RPMI8226 (cell line): ENCODE measurements around the gene MEIOSIN.
"Not testable (repeated sequence)": the region's sequence is repeated elsewhere in the genome, so short reads cannot be mapped to it uniquely, and the experiment has no call there.

Experiments
- DNase-seq: peaks from one replicate; pipeline ENCODE4 v3.0.0-alpha.2; 2015

MEIOSIN gene

DNA sequence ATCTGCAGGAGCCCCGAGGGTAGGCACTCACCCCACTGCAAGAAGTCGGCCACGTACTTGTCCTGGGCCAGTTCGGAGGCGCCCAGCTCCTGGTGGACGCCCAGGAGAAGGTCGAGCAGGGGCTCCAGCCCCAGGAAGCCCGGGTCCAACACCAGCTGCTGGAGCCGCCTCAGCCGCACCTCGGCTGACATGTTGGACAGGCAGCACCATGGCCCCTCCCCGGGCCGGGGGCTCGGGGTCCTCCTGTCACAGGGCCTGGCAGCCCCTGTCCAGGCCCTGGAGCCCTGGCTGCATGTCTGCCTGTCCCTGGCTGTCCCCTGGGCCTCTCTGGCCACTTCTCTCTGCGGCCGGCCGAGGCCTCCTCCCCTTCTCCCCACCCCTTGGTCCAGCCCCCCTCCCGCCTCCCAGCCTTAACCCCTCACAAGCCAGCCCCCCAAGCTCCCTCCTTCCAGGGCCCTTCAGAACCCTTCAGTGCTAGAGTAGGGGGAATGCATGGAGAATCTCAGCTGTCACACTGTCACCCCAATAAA, 49.0 kb downstream of the MEIOSIN start, which contains the start of gene DMPK:
Gene DMPK (minus strand): TSS at position 329 of the 530 bp plus-strand sequence. CDS start 138 bp downstream, at position 191.
- DNase-seq = no peak

DNA sequence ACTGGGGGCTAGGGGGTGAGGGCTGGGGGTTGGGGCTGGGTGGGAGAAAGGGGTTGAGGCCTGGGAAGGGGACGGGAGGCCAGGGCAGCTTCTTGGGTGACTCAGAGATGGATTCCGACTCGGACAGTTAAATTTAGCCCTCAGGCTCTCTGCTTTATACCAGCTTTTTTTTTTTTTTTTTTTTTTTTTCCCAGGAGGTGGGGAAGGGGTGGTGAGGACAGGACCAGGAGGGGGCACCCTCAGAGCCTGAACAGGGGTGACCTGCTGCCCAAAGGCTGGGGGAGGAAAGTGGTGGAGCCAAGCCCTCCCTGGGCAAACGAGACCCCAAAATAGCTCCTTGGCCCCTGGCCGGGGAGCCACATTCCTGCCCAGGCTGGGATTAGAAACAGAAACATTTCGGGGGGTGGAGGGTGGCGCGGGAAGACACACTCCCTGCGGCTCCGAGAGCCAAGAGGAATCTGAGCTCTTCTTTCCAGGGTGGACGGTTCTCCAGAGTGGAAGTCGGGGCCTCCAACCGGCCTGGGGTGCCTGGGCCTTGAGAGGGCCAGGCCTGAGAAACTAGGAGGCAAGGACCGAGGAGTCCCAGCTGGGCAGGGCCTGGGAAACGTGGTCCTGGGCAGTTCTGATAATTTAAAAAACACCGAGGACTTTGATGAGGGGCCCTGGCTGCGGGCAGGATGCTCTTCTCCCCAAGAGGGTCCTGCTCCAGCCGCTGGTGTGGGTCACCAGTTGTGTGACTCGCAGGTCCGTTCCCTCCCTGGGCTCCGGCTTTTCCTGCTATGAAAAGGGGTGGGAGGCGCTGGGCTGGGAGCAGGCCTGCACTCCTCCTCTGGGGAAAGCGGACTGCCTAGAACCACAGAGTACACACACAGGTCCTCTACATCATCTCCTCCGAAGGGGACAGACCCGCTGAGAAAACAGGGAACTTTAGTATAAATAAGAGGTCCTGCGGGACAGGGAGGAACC, 49.9 kb downstream of the MEIOSIN start:
- DNase-seq = no peak

DNA sequence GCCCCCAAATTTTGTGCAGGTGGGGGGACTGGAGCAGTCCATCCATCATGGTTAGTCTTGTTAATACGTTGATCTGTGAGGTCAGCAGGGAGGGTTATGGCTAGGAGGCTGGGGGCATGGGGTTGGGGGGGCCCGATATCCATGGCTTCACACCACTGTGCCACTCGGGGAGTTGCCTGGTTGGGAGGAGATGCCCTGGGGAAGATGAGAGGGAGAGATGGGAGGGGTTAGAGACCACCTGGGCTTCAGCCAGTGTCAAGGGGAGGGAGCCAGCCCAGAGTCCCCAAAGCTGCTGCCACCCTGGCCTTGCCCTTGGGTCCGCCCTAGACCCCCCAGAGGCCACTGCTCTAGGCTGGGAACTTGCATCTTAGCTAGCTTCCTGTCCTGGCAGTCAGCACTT, 50.9 kb downstream of the MEIOSIN start:
- no peak for DNase-seq

DNA sequence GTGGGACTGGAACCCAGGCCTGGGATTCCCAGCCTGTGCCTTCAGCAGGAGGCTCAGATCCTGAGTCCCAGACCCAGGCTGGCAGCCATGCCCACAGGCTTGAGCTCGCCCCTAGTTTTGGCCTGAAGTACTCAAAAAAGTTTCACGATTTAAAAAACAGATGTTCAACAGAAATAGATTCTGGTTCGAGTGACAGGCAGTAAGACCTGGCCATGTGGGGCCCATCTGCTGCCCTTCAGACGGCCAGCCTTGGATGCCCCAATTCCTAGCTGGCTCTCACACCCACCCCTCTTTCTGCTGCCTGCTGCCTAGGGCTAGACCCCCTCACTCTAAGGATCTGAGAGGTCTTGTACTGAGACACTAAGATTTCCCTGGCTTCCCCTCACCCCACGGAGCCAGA, 51.9 kb downstream of the MEIOSIN start:
- DNase-seq = no peak

DNA sequence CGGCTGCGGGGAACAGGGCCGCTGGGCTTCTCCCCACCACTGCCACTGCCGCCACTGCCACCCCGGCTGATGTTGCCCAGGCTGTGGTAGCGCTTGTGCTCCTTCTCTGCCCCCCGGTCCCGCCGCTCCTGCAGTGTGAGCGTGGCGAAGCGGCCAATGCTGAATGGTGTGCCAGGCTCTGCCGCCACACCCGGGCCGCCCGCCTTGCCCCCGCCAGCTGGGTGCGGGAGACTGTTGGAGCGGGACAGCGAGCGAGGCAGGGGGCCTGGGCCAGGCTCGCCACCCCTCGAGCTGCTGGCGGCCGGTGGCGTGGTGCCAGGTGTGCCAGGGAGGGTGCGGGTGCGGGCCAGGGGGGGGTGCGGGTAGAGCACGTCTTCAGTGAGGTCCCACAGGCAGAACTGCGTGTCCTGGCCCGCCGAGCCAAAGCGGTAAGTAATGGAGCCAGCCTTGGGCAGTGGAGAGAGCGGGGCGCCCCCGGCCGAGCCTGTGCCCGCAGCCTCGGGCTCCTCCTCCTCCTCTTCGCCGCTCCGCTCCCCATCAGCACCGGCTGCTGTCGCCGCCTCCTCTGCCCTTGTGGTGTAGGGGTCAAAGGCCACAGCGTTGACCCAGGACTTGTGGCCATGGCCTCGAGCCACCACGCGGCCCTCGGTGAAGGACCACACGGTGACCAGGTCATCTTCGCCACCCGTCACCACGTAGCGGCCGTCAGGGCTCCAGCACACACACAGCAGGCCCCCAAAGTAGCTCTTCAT, 52.7 kb downstream of the MEIOSIN start:
- no peak for DNase-seq

DNA sequence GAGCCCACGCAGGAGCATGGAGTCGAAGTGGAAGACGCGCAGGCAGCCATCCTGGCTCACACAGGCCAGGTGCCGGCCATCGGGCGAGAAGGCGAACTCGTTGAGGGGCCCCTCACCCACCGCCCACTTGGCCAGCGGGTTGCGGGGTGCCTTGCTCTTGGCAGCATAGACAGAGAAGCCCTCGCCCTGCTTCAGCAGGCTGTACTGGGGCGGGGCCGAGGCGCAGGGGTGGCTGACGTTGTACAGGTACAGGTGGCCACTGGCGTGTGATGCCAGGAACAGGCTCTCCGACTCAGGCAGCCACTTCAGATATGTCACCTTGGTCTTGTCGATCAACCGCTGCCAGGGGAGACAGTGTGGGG, 53.3 kb downstream of the MEIOSIN start:
- no peak for DNase-seq

DNA sequence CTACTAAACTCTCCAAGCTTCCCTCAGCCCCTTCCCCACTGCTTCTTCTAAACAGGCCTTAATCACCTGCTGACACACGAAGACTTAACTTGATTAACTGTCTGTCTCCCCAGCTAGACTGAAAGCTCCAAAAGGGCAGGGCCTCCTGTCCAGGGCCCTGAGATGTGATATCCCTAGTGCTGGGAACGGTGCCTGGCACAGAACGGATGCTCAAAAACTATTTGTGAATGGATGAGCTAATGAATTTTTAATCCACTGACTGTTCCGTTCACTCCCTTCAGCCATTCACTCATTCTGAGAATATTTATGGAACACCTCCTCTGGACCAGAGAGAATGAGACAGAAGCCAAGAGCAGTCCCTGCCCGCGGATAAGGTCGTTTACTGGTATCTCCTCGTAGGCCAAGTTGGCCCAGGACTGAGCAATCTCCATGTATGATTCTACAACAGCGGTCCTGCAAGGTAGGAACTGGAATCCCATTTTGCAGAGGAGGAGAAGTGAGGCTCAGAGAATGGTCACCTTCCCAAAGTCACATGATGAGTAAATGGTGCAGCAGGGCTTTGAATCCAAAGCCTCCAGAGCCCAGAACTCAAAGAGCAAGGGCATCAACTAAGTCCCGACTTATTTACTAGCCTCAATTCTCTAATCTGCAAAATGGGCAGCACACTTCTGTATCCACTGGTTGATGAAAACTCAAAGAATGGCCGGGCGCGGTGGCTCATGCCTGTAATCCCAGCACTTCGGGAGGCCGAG, 56.0 kb downstream of the MEIOSIN start:
- DNase-seq = no peak

DNA sequence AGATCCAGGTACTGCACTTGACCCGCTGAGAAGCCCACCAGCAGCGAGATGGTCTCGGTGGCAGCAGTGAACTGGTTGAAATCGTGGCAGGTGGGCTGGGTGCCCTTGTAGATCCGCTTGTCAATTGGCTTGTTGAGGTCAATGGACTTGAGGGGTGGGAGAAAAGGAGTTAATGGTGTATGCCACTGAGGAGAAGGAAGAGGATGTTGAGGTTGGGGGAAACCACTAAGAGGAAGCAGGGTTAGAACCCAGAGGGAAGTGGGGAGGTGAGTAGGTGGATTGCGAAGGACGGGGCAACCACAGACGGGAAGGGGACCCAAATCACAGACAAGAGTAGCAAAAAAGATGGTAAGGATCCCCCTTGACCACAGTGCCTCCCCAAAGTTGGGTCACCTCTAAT, 57.7 kb downstream of the MEIOSIN start:
- no peak for DNase-seq

DNA sequence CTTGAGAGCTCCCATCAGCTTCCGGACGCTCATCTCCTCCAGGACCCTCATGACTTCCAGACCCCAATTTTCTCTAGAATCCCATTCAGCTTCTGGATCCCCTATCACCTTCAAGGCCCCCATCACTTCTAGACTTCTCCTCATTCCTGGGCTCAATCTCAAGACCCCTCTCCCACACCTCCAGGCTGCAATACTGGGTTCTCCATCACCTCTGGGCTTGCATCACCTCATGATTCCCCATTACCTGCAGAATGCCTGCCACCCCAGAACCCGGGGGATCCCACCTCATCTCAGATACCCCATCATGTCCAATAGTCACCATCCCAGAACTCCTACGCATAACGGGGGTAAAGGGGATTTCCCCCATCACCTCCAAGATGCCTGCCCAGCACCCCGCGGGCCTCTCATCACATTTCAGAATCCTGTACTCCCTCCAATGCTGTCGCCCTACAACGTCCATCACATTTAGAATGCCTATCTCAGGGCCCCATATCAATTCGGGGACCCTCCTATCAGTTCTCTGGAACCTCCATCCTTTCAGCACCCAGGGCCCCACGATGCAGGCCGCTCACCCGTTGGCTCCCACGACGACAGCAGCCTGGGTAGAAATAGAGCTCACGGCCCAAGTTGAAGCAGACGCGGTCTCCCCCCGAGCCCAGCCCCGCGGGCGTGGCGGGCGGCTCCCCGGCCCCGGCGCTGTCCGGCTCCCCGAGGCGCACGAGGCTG, 58.7 kb downstream of the MEIOSIN start:
- DNase-seq = no peak

DNA sequence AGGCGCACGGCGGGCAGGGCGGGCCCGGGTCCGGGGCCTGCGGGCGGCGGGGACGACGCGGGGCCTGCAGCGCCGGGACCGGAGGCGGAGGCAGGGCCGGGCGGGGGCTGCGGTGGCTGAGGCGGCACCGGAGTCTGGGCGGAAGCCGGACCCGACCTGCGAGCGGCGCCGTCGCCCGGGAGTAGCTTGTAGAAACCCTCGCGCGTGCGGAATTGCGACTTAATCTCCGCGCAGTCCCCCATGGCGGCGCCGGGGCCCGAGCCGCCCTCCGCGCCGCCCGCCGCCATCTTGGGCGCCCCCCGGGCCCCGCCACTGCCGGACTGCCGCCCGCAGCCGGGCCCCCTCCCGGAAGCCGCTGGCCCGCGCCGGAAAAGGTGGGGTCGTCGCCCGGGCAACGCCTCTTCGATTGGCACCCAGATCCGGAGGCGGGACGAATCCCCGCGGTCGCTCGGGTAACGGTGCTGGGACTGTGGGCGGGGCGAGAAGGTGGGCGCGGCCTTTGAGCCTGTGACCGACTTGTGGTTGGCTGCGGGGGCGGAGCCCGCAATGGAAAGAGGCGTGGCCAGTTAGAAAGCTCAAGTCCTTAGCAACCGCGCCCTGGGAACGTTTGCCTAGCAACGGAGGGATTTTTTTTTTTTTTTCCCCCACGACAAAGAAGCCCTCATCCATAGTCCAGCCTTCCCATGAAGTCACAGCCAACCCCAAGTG, 59.4 kb downstream of the MEIOSIN start, which contains the start of gene DMWD:
Gene DMWD (minus strand): TSS at position 376 of the 708 bp plus-strand sequence. CDS start 89 bp downstream, at position 287.
- peak; percentile 97 for DNase-seq

DNA sequence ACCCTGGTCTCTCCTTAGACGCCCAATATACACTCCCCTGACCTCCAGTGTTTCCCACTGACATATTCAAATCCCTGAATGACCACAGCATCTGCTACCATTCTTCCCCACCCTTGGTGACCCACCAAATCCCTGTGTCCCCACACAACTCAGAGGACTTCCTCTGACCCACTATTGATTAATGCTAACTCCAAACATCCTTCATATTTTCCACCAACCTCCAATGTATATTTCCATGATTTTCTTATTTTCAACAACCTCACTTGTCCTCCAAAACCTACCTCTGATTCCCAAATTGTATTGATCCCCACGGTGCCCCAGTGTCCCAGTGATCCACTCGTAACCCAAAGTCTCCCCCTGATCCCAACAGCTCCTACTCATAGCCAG, 59.9 kb downstream of the MEIOSIN start:
- DNase-seq = no peak

DNA sequence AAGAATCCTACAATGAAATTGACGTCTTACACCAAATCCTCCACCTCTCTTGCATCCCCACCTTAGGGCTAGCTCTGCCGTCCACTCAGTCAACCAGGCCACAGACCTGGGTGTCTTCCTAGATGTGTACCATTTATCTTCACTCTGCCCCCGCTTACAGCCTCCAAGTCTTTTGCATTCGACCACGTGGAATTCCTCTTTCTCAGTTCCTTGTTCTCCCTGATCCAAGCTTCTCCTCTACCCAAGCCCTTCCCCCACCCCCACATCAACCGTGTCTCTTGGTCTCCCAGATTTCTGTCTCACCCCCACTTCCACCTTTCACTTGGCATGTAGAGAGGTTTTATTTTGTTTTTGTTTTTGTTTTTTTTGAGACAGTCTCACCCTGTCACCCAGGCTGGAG, 60.6 kb downstream of the MEIOSIN start:
- DNase-seq = no peak

DNA sequence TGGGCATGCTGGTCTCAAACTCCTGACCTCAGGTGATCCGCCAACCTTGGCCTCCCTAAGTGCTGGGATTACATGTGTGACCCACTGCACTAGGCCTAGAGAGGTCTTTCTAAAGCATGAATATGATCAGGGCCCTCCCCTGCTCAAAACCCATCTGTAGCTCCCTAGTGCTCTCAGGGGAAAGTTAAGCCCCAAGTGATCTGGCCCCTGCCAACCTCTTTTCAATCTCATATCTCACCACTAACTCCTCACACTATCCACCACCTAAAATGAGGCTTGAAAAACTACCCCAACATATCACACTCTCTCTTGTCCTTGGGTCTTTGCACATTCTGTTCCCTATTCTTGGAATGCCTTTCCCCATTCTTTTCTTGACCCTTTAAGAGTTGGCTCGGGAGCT, 61.4 kb downstream of the MEIOSIN start:
- no peak for DNase-seq

DNA sequence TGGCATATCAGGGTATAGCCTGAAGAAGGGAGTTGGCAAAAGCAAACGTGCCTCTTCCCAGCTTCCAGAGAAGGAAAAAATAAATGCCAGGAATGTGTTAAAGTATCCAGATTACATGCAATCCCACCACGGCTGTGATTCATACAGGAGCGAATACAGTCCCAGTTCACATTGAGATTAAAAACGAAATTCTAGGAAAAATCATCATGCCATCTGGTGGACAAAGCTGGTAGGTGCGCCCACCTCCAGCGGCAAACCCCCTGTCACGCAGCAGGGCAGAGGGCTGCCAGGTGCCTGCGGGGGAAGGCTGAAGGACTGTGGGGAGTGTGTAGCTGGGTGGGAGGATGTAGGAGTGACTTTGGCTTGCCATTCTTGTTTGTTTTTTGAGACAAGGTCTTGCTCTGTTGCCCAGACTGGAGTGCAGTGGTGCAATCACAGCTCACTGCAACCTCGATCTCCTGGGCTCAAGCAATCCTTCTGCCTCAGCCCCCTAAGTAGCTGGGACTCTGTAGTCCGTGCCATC, 65.8 kb downstream of the MEIOSIN start:
- DNase-seq = peak; percentile 49

DNA sequence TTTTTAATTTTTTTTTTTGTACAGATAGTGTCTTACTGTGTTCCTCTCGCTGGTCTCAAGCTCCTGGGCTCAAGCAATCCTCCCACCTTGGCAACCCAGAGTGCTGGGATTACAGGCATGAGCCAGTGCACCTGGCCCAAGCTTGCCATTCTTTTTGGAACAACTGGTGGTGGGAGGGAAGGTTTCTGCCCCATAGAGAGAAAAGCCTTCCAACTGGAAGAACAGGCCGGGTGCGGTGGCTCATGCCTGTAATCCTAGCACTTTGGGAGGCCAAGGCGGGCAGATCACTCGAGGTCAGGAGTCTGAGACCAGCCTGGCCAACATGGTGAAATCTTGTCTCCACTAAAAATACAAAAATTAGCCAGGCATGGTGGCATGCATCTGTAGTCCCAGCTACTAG, 66.3 kb downstream of the MEIOSIN start:
- not testable (repeated sequence) for DNase-seq

DNA sequence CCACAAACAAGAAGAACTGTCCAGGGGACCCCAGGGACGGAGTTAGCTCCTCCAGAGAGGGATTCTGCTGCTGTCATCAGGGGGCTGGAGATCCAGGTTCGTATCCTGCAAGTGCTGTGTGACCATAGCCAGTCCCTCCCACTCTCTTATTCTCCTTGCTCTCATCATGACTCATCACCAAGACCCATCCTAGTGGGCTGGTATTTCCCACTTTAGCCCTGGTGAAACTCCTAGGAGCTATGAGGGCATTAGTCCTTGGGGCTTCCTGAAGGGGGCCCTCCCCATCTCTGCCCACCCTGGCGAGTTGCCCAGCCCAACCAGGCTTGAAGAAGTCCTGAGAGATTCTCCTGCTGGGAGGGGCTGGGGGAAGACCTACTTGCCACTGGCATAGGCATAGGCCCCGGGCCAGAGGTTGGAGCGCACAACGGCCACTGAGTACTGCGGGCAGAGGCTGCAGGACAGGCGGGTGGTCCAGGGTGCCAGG, 66.9 kb downstream of the MEIOSIN start:
- DNase-seq = no peak

DNA sequence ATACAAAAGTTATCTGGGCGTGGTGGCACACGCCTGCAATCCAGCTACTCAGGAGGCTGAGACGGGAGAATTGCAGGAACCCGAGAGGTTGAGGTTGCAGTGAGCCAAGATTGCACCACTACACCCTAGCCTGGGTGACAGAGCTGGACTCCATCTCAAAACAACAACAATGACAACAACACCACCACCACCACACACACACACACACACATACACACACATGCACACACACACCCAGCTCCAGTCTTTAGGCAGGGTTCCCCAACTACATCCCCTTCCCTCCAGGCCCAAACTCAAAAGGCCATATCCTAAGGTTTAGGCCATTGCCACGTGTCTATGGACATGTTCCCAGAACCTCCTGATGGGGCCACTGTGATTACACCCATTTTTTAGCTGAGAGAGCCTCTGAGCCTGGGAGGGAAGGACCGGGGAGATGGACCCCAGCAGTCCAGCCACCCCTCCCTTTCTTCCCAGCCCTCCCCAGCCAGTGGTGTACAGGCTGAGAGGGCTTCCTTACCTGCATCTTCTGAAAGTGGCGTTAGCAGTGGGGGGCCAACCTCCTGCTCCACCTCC, 68.5 kb downstream of the MEIOSIN start:
- DNase-seq = no peak

DNA sequence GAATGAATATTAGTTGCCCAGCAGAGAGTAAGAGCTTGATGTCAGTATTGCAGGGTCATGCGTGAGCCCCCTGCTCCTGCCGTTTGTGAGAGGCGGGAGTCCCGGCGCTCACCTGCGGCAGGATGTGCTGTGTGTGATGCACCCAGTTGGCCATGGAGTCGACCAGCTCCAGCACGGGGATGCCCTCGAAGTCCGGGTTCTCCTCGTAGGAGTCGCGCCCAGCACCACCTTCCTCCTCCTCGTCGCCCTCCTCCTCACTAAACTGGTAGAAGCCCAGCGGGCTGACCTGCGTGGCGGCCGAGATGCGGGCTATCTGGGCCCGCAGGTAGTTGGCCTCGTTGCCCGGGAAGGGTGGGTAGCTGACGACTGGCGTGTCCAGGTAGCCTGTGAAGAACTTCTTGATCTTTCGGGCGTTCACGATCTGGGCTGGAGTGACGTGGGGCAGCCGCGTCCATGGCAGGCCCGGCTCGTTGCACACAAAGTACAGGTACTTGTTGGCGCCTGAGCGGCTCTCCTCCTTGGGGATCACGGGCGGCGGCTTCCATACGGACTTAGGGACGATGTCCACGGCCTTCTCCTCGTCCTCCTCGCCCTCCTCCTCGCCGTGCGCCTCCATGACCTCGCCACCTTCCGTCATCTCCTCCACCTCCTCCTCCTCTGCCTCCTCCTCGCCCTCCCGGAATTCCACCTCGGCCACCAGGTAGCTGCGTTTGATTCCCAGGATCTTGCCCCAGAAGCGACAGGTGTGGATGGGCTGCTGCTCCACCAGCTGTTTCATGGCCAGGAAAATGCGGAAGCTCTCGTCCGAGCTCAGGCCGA, 71.1 kb downstream of the MEIOSIN start:
- DNase-seq = no peak

DNA sequence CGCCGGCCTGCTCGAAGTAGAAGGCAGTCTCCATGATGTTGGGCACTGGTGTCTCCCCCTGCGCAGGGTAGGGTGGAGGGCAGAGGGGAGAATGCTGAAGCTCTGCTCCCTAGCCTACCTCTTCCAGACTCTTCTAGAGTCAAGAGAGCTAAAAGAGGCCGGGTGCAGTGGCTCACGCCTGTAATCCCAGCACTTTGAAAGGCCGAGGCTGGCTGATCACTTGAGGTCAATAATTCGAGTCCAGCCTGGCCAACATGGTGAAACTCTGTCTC, 71.7 kb downstream of the MEIOSIN start:
- DNase-seq = no peak

DNA sequence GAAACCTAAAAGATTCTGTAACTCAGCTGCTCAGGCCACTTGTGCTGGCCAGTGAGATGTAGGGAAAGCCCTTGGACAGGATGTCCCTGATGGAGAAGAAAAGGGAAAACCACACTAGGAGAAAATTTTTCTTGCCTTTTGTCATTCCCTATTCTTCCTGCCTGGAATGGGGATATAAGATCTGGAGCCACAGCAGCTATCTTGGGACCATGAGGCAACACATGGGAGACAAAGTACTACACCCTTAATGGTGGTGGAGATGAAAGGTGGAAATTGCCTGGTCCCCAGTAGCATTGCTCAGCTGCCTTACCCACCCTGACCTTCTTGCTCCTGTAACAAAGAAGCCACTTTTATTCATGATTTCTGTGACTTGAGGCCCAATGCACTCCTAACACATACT, 72.5 kb downstream of the MEIOSIN start:
- DNase-seq = no peak
